ENCODE data around the gene PIK3R1. TPM values are rescaled to one million over a fixed set of nuclear protein-coding genes. Genes with fewer than 3 reads are reported as not detected.
"Not testable (repeated sequence)": the region's sequence is repeated elsewhere in the genome, so short reads cannot be mapped to it uniquely, and the experiment has no call there.

PIK3R1 gene
- total RNA-seq, 1 experiment from 2014 or later: 11.4 TPM

GRCh38 chr5:68193481-68194036 lies 22.0 kb upstream of the PIK3R1 start:
- no peak for DNase-seq (ENCODE audit: low spot score)

GRCh38 chr5:68194386-68194785 lies 21.2 kb upstream of the PIK3R1 start:
- DNase-seq (ENCODE audit: low spot score): no peak

- no peak for DNase-seq (ENCODE audit: low spot score)
These were observed 20.4 kb upstream of the PIK3R1 start for GRCh38 chr5:68195137-68195536.

- DNase-seq (ENCODE audit: low spot score): no peak
These were observed 18.7 kb upstream of the PIK3R1 start for GRCh38 chr5:68196876-68197275.

DNA sequence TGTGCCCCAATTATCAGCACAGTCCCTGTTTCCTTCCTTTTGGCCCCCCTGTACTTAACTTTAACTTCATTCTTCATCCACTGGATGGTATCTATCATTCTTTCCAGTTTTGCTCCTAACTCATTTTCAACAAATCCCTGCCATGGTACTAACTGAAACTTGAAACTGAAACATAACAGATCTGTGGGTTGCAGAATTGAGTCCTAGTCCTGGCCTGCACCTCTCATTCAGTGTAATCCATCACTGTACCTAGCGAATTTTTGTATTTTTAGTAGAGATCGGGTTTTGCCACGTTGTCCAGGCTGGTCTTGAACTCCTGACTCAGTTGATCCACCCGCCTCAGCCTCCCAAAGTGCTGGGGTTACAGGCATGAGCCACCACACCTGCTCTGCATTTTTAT lies 15.3 kb upstream of the PIK3R1 start:
- no peak for DNase-seq (ENCODE audit: low spot score)

- DNase-seq (ENCODE audit: low spot score): not testable (repeated sequence)
These were observed 4.9 kb upstream of the PIK3R1 start for GRCh38 chr5:68210654-68211053.

DNA sequence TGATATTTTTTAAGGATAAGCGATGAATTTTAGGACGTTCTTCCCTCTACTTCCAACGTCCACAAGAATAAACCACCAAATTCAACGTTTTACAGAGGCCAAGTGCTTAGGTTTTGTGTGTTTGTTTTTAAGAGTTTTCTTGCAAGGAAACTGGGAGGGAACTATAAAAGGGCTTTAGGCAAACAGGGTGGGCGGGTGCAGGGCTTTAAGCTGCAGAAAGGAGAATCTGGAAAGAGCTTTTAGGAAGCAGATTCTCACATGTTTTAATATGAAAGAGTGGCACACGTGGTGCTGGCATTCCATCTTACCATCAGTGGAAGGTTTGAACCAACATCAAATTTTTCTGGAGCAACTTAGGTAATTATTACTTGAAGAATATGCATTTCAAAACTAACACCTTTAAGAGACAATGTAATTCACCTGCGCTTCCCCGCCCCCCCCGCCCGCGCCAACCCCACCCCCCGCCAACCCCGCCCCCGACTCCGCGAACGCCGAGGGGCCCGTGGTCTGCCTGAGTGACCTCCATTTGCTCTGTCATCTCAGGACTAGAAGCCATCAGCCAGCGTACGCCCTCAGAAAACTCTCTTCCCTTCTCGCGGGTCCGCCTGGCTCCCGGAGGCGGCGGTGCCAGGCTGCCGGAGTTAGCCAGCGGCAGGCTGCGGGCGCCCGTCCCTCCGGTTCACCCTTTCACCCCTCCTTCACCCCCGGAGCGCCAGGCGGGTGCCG lies 911 bp upstream of the PIK3R1 start:
- DNase-seq (ENCODE audit: low spot score): peak; percentile 12

DNA sequence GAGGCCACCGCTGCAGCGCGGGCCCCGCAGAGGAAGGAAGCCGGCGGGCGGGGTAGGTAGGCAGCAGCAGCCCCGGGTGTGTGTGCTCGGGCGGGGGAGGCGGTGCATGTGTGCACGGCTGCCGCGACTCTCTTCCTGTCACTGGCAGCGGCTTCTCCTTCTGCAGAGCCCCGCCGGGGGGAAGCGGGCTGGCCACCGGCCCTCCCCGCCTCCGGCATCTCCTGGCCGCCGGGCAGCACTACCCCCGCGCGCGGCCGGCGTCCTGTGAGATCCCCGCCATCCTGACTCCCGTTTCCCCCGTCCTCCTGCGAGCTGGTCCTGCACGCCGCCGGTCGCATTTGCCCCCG lies 315 bp downstream of the PIK3R1 start:
- DNase-seq (ENCODE audit: low spot score): no peak

DNA sequence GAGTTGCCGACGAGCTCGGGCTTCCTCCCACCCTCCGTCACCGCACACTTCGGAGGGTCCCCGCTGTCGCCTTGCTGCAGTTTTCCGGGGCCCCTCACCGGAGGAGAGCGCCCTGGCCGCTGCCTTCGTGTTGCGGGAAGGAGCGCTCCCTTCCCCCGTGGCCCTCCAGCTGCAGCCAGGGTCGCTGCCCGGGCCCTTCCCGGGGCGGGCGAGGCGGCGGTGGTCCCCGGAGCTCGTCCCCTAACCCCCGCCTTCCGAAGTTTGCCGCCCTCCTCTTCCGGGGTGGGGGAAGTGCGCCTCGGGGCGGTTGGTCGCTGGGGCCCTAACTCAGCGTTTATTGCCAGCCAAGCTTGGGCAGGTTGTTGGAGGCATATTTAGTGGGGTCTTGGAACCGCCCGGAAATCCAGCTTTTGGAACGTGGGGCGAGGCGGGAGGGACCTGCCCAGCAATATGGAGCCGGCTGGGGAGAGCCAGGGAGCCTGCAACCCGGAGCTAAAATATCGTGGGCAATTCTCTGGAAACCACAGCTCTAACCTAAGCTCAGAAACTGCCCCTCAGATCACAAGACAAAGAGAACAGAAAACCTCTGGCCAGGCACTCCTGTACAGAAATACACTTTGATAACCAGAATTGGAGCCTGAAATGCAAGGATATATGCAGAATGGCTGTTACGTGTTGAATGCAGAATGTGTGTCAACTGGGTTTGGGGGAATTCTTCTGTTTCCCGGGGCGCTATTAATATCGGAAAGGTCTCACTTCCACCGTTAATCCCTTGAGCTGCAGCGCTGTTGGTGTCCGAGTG lies 890 bp downstream of the PIK3R1 start:
- peak; percentile 35 for DNase-seq (ENCODE audit: low spot score)

DNA sequence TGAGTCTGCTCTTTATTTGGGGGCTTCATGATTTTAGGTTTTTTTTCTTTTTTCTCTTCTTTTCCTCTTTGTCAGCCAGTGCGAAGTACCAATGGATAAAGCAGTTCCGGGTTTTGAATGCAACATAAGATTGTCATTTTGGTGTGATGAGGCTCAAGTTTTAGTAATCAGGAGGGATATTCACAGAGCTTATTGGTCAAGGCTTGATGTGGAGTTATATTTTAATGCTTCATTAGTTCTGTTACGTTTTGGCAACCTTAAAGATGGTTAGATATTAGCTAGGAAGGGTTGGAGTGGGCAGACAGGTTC lies 1.4 kb downstream of the PIK3R1 start:
- no peak for DNase-seq (ENCODE audit: low spot score)

DNA sequence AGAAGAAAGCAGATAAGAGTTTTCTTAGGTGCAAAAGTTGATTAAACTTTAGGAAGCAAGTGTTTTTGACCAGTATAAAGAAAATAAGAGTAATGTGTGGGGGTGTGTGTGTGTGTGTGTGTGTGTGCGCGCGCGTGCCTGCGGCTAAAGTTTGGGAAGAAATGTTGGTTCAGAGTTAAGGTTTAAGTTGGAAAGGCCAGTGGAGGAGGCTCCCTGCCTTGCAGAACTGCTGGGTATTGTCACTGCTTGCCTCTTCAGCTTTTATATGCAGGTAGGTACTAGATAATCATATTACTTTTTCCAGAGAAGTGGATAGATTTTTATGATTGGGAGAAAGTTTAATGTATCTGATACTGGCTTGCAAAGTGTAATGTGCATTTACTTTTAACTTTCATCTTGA lies 2.0 kb downstream of the PIK3R1 start:
- DNase-seq (ENCODE audit: low spot score): no peak

GRCh38 chr5:68219161-68219816 lies 3.7 kb downstream of the PIK3R1 start:
- no peak for DNase-seq (ENCODE audit: low spot score)

- DNase-seq (ENCODE audit: low spot score): no peak
These were observed 4.7 kb downstream of the PIK3R1 start for GRCh38 chr5:68220260-68220659.

- DNase-seq (ENCODE audit: low spot score): no peak
These were observed 5.4 kb downstream of the PIK3R1 start for GRCh38 chr5:68220914-68221313.

DNA sequence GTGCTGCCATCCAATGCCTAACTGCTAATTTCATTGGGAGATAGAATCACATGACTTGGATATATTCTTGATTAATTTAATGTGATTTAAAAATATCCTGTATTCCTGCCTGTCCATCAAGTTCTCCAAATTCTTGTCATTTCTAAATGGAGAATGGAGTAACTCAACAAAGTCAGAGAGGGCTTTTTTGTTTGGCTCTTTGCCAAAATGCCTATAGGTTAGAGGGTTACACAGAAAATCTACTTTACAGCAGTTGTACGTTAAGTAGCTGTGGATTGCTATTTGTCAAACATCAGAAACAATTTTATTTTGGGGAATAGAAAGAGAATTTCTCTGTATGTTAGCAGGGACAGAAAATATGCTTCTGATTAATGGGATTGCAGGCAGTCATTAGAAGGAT lies 5.9 kb downstream of the PIK3R1 start:
- DNase-seq (ENCODE audit: low spot score): no peak

DNA sequence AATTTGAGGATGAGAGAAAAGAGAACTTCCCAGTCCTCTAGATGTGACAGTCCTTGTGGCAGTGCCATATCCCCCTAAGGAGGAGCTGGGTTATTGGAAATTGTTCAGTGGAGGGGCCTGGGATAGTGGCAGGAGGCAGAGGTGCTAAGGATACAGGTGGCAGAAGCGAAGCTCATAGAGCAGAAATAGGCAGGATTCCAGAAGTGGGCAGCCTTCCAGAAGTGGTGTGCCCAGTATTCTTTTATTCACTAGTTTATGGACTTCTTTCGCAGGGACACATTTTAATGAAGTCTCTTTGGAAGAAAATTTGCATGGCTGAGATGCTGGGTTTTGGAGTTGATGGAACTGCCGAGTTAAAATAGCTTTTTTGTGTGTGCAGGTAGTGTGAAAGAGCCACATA lies 6.8 kb downstream of the PIK3R1 start:
- DNase-seq (ENCODE audit: low spot score): no peak

GRCh38 chr5:68222824-68223354 lies 7.3 kb downstream of the PIK3R1 start:
- DNase-seq (ENCODE audit: low spot score): no peak

DNA sequence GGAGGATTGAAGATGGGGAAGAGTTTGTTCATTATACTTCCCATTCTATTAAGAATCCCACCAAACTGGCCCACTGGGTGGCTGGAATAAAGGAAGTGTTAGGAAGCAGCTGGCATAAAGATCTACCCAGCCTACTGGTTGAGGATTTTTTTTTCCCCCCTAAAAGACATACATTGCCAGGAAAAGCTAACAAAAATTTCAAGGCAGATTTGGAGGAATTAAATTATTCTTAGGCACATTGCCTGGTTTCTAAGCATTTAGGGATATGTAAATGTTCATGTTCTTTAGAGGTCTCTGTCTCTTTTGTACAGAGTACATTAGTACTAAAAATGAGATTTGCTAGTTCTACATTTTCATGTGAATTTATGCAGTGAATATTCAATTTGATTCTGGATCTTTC lies 8.3 kb downstream of the PIK3R1 start:
- no peak for DNase-seq (ENCODE audit: low spot score)

GRCh38 chr5:68224509-68225187 lies 9.1 kb downstream of the PIK3R1 start:
- DNase-seq (ENCODE audit: low spot score): no peak

DNA sequence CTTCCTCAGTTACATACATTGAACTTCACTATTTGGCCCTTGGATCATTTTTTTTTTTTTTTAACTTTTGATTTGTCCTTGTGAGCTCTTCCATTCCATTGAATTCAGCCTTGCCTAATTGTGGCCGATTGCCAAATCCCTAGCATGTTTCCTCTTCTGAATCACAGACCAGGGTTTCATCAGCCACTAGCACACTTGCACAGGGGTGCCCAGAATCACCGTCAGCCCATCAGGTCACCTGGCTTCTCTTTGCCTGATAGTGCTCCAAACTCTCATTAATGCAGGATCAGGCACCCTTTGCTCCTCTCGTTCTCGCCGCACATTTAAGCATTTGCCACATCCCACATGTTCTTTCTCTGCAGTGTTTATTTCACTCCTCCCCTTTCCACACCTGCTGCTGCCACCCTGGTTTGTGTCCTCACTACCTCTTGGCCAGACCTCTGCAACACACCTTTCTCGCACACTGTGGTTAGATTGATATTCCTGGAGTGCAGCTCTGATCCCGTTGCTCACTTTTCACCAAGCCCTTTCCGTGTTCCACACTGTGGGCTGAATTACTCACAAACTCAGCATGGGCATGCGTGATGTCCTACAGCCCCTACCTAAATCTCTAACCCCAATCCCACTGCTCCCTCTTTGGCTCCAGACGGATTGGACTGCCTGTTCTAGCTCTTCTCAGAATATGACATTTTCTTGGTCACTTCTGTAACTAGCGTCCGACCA lies 9.8 kb downstream of the PIK3R1 start:
- DNase-seq (ENCODE audit: low spot score): no peak

DNA sequence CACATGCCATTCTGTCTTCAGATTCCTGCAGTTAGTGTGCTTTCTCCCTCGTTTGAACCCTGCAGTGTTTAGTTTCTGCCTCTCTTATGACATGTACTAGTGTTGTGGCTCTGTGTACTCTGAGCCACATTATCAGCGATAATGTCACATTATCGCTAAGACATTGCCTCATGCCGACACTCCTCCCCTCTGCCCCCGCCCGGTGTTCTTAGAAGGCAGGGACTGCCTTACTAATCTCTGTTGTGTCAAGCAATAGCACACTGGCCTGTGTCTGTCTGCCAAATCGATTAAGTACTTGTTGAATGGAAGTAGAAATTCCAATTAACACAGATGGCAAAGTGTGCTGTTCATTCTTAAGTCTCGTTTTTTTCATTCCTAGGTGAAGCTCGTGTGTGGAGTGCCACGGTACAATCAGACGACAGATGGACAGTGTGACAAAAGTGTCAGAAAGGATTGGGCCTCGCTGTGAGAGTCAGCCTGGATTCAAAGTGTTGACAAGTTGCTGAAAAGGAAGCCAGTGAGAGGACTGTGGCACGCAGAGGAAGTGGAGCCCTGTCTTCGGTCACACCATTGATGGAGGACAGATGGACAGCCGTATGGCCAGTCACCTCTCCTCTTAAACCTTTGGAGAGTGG lies 10.5 kb downstream of the PIK3R1 start:
- no peak for DNase-seq (ENCODE audit: low spot score)
